ENCODE measurements around the gene OSR1. TPM values are rescaled to one million over a fixed set of nuclear protein-coding genes. Genes with fewer than 3 reads are reported as not detected.

Gene OSR1
- total RNA-seq, 1 experiment from 2014 or later = 6.9 TPM

DNA sequence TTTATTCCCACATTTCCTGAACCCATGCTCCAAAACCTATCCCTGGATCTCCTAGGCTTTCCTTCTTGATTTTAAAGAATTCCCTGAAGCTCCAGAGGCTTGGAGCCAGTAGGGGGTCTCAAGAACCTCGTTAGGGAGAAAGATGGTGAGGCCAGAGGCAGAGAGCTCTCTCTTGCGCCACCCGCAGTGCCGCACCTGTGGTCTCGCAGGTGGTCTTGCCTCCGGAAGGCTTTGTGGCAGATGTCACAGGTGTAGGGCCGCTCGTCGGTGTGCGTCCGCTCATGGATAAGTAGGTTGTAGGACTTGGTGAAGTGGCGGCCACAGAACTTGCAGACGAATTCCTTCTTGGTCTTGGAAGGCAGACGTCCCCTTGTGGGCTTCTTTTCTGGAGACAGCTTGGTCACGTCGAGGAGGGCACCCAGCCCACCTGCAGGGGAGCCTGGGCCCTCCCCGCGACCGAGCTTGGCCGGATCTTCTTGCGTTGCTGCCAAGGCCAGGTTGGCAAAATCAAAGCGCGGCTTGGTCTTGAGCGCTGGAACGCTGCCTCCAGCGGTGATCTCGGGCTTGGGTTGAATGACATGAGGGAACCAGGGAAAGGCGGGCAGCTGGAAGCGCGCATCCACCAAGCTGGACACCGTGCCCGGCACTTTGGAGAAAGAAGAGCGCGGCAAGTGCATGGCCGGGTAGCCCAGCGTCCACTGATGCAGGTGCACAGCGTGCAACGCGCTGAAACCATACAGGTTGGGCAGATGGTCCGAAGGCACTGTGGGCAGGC, 5.3 kb downstream of the OSR1 start:
- CTCF ChIA-PET = no interaction called here
- POLR2A ChIA-PET (ENCODE audit: unreplicated experiment) = no interaction called here

DNA sequence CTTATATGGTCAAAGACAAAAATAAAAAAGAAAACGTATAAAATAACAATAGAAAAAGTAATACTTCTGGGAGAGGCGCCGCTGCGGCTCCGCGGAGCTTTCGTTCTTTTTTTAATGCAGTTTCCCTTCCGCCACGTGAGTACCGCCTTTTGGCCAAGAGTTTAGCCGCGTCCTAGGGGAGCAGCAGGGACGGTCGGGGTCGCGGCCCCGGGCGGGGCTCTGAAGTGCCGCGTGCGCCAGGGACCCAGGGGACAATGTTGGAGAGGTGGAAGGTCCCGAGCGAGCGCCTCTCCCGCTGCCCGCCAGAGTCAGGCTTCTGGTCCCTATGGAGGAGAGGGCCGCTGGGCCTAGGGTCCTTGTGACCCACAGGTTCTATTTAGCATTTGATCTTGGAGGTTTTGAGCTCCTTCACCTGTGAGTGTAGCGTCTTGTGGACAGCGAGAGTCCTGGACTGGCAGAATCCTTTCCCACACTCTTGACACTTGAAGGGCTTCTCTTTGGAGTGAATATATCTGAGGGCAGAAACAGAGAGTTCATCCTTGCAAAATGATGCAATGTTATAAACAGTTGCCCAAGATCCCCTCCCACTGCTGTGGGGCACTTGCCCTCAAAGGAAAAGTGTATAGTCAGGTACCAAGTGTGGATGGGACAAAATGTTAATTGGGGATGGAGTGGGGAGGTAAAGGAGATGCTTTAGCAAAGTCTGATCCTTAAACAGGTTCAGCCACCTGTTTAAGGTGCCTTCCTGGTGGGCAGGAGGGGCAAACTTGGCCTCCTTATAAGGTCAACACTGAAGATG, 6.3 kb downstream of the OSR1 start:
- no TSS peak for BruUV-seq (replicated peaks)
- peaks cover 8% of the 10 kb centered on the region for H3K4me1 ChIP-seq (replicated peaks; ENCODE audit: insufficient read depth)
- H3K9me2 ChIP-seq (ENCODE audit: insufficient read depth) = no peaks in the 10 kb centered on the region
- H3K9me3 ChIP-seq (ENCODE audit: insufficient read depth, low read depth) = no peaks in the 10 kb centered on the region; the same call in 1 of the 2 replicates
- TF ChIP-seq, protein P1, sequence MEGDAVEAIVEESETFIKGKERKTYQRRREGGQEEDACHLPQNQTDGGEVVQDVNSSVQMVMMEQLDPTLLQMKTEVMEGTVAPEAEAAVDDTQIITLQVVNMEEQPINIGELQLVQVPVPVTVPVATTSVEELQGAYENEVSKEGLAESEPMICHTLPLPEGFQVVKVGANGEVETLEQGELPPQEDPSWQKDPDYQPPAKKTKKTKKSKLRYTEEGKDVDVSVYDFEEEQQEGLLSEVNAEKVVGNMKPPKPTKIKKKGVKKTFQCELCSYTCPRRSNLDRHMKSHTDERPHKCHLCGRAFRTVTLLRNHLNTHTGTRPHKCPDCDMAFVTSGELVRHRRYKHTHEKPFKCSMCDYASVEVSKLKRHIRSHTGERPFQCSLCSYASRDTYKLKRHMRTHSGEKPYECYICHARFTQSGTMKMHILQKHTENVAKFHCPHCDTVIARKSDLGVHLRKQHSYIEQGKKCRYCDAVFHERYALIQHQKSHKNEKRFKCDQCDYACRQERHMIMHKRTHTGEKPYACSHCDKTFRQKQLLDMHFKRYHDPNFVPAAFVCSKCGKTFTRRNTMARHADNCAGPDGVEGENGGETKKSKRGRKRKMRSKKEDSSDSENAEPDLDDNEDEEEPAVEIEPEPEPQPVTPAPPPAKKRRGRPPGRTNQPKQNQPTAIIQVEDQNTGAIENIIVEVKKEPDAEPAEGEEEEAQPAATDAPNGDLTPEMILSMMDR (conservative IDR thresholded peaks at IDR 0.05) = no peak
- TF ChIP-seq EZH2 (IDR thresholded peaks at IDR 0.05; ENCODE audit: low read depth) = no peak
- peaks cover 17% of the 10 kb centered on the region; the same call in 1 of the 2 replicates for H3F3A ChIP-seq (ENCODE audit: insufficient read depth, low read depth)
- no peak overlapping the region for H3K4me2 ChIP-seq
- H4K20me1 ChIP-seq (ENCODE audit: insufficient read depth) = no peaks in the 10 kb centered on the region
- H2AFZ ChIP-seq = no peak overlapping the region
- H3K27me3 ChIP-seq (ENCODE audit: insufficient read depth, low read depth) = no peaks in the 10 kb centered on the region
- POLR2A ChIA-PET (ENCODE audit: unreplicated experiment) = interaction anchor here (0.6 kb wide), 1 partner anchor 9 kb away, joined by 7 read pairs; no protein-coding TSS in a partner anchor
- H3K79me2 ChIP-seq (ENCODE audit: low read depth) = peaks cover 24% of the 10 kb centered on the region
- DNase-seq = no peak
- no peak overlapping the region for H3K4me3 ChIP-seq
- H3K27ac ChIP-seq = no peak overlapping the region
- H3K36me3 ChIP-seq (ENCODE audit: low read depth) = no peaks in the 10 kb centered on the region
- CTCF ChIA-PET = no interaction called here
- intact Hi-C loops (cut with micrococcal nuclease; ENCODE audit: unreplicated experiment) = no loop called here

More for the DNA sequence above, 5.3 kb downstream of the OSR1 start:
- Histone ChIP-seq H3K4me2 (no peak overlapping the region), H3K27me3 (ENCODE audit: insufficient read depth, low read depth) (no peaks in the 10 kb centered on the region), H3K9me2 (ENCODE audit: insufficient read depth) (no peaks in the 10 kb centered on the region), H3F3A (ENCODE audit: insufficient read depth, low read depth) (peaks cover 17% of the 10 kb centered on the region; the same call in 1 of the 2 replicates), H3K4me3 (no peak overlapping the region), H3K36me3 (ENCODE audit: low read depth) (no peaks in the 10 kb centered on the region), H4K20me1 (ENCODE audit: insufficient read depth) (no peaks in the 10 kb centered on the region), H3K27ac (no peak overlapping the region), H3K9me3 (ENCODE audit: insufficient read depth, low read depth) (no peaks in the 10 kb centered on the region; the same call in 1 of the 2 replicates), H2AFZ (no peak overlapping the region), H3K79me2 (ENCODE audit: low read depth) (peaks cover 23% of the 10 kb centered on the region), H3K4me1 (replicated peaks; ENCODE audit: insufficient read depth) (0 out of 2 replicates have a peak, but pooled peaks cover 6% of the 10 kb centered on the region)
- no peak for DNase-seq
- intact Hi-C loops (cut with micrococcal nuclease; ENCODE audit: unreplicated experiment) = no loop called here
- BruUV-seq (replicated peaks) = no TSS peak
- TF ChIP-seq, protein P1 (conservative IDR thresholded peaks at IDR 0.05) = no peak
- no peak for TF ChIP-seq EZH2 (IDR thresholded peaks at IDR 0.05; ENCODE audit: low read depth)

DNA sequence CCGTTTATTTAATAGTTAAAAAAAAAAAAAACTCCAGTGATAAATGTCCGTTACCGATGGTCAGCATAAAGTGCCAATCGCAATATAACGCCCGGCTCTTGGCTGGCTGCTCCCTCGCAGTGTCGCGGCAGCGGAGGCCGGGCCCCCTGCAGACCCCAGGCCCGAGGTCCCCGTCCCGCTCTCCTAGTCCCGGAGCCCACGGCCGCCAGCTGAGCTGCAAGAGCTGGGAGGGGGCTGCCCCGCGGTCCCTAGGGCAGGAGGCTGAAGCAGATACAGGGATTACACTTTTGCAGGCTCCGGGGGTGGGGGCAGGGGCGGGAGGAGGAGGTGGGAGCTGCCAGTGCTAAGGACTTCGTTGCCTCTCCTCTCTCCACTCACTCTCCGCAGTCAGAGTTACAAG, 6.9 kb downstream of the OSR1 start:
- Histone ChIP-seq H3F3A (ENCODE audit: insufficient read depth, low read depth) (peaks cover 17% of the 10 kb centered on the region; the same call in 1 of the 2 replicates), H2AFZ (no peak overlapping the region), H3K4me3 (no peak overlapping the region), H3K4me1 (replicated peaks; ENCODE audit: insufficient read depth) (peaks cover 8% of the 10 kb centered on the region), H4K20me1 (ENCODE audit: insufficient read depth) (no peaks in the 10 kb centered on the region), H3K36me3 (ENCODE audit: low read depth) (peaks cover under 1% of the 10 kb centered on the region; the same call in 1 of the 2 replicates), H3K79me2 (ENCODE audit: low read depth) (peaks cover 24% of the 10 kb centered on the region), H3K27me3 (ENCODE audit: insufficient read depth, low read depth) (no peaks in the 10 kb centered on the region), H3K9me3 (ENCODE audit: insufficient read depth, low read depth) (no peaks in the 10 kb centered on the region; the same call in 1 of the 2 replicates), H3K9me2 (ENCODE audit: insufficient read depth) (no peaks in the 10 kb centered on the region), H3K27ac (no peak overlapping the region), H3K4me2 (no peak overlapping the region)
- no TSS peak for BruUV-seq (replicated peaks)
- ChIA-PET POLR2A (ENCODE audit: unreplicated experiment) (interaction anchor here (0.6 kb wide), 1 partner anchor 10 kb away, joined by 7 read pairs; no protein-coding TSS in a partner anchor), CTCF (no interaction called here)
- DNase-seq = no peak
- TF ChIP-seq, protein P1 (conservative IDR thresholded peaks at IDR 0.05) = no peak
- no peak for TF ChIP-seq EZH2 (IDR thresholded peaks at IDR 0.05; ENCODE audit: low read depth)
- intact Hi-C loops (cut with micrococcal nuclease; ENCODE audit: unreplicated experiment) = no loop called here
